Esophagus mucosa (tissue), 1 donor: ENCODE data around the gene ZBTB7C. TPM values are rescaled to one million over a fixed set of nuclear protein-coding genes. Genes with fewer than 3 reads are reported as not detected.

Experiments used
- ATAC-seq: fragments of 200-7000 bp; cut with Tn5 transposase; one replicate; pipeline ENCODE4 v1.9.1; 2020
- total RNA-seq: library from RNA; stranded (reverse); gene quantifications from one replicate; pipeline ENCODE4 v1.2.4, GENCODE V29; 2023
- donor health status: DM: yes; HTN: yes; CAD: no.

The ZBTB7C gene
- total RNA-seq, 1 donor from 2014 or later: 28.8 TPM

DNA sequence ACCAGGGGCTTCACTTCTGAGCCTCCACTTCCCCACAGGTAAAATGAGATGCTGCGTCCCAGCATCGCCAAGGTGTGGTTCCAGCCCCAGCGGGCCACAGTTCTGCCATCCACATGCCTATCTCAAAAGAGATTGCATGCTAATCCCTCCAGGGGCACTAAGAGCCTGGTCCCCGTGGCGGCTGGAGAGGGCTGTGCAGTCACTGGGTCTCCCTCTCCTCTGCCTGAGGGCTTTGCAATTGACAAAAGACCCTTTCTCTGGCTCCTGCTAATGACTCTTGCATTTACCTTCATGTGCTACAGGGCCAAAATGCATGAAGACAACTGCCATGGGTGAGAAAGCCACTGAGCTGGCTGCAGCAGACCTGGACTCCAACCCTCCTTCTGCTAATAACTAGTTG is 18.5 kb downstream of the ZBTB7C start:
- no peak for ATAC-seq

DNA sequence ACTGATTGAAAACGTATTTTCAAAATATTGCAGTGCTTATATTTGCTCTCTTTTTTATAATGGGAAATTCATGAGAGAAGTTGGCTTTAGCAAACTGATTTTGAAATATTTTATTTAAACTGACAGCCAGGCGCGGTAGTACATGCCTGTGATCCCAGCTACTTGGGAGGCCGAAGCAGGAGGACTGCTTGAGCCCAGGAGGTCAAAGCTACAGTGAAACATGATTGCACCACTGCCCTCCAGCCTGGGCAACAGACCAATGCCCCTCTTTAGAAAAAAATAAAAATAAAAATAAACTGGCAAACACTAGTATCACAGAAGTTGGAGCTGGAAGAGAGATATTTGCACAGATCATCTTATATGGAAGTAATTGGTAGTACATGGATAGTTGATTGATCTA is 20.7 kb downstream of the ZBTB7C start:
- no peak for ATAC-seq

DNA sequence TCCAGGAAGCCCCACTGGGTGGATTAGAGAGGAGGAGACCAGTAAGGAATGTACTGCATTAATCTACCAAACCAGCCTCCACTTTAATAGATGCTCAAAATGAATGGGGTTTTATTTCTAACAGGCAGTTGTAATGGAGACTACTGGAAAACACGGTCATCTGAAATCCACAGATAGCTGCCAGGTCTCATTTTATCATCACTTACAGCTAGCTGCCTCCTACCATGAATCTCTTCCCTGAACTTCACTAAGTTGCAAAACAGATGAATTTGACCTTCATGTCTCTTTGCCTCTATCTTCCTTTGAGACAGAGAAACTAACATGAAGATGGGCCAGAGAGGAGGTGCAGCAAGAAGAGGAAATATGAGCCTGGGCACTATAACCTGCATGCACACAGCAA is 21.9 kb downstream of the ZBTB7C start:
- ATAC-seq: no peak

DNA sequence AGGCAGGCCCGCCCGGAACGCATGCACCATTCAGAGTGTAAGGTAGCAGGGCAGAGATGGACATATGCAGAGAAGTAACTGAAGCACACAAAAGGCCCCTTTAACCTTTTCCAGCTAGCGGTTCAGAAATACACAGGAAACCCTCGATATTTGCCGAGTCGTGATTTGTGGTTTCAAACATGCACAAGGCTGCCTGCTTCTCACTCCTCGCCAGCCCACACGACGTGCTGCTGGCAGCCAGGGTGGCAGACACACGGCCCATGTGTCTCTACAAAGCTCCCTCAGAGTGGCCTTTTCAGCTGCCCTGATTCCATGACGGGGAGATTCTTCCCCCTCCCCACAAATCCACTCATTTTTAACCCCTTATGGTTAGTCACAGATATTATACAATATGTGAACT is 23.6 kb downstream of the ZBTB7C start:
- ATAC-seq: no peak

GRCh38 chr18:48376934-48377333 is 32.2 kb downstream of the ZBTB7C start:
- ATAC-seq: no peak

DNA sequence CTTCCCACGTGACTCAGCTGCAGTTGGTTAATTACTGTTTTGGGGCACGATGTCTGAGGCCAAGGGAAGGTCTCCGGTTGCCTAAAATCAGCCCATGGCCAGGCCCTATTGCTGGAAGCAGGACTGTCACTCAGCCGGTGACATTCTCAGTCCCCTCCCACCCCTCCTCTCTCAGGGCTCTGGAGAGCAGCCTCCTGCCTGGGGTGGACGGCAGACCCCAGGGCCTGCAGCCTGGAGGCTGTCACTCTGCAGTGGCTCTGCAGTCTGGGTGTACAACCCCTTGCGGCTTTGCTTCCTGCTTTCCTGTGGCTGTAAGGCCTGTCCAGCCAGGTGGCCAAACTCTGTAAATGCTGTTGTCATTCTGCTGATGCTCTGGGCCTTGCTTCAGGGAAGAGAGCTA is 32.8 kb downstream of the ZBTB7C start:
- no peak for ATAC-seq

GRCh38 chr18:48375150-48375800 is 33.9 kb downstream of the ZBTB7C start:
- ATAC-seq: peak; percentile 67

- peak; percentile 12 for ATAC-seq
Observed at GRCh38 chr18:48374423-48375149, 34.6 kb downstream of the ZBTB7C start.

- ATAC-seq: no peak
Observed at GRCh38 chr18:48371854-48372602, 37.2 kb downstream of the ZBTB7C start.

DNA sequence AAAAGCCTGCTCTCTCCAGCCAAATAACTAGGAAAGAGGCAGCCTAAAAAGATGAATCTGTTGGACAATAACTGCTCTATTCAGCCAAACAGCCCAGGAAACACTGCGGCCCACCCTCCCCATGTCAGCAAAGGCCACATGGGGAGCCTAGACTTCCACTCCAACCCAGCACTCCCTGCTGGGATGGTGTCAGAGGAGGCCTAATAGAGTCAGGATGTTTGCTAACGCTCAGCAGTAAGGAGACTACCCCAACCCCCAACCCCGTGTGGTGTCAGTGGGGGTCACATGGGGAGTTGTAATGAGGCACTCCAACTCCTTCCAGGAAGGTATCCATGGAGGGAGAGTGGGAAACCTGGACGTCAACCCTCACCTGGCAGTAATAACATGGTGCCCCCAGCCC is 41.6 kb downstream of the ZBTB7C start:
- ATAC-seq: no peak

DNA sequence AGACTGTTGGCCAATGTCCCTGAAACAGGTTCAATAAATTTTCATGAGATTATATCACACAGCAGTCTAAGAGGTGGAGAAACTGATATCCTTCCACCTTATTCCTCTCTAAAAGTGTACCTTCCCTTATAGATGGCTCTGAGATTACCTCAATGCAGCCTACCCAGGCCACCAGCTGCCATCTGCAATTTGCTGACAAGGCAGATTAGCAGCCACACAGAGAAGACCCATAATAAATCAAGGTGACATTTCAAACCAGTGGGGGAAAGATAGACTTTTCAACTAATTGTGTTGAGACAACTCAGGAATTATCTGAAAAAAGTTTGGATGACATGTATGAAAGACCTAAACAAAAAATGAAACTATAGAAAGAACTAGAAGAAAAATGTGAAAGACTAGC is 43.2 kb downstream of the ZBTB7C start:
- ATAC-seq: no peak

DNA sequence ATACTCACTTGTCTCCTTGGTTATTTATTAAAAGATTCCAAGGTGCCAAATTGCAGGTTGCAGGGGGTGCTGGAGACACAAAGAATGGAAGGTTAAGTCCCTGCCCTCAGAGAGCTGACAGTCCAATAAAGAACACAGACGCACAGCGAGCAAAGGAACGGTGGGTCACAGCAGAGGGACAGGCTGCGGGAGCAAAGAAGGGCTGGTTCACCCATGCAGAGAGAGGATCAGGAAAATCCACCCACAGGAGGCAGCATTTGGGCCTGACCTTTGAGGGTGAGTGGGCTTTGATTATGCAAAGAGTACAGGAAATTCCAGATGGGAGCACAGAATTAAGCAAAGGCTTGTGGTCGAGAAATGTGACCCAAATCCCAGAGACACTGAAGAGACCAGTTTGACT is 45.0 kb downstream of the ZBTB7C start:
- ATAC-seq: no peak

DNA sequence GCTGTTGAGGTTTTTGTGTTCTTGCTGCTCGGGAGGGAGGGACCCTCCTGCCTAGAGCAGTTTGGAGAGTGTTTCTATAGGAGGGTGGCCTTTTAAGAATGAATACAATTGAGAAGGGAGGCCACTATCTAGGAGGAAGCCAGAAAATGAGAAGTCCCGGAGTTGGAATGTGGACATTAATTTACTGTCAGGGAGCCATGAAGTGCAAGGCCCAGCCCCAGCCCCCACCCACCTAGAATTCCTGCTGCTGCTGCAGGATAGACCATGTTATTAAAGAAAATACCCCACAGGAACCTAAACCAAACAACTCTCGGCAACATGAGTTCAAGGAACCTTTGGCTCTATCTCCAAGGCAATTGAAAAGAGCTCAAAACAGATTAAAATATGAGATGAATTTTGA is 46.0 kb downstream of the ZBTB7C start:
- ATAC-seq: no peak

DNA sequence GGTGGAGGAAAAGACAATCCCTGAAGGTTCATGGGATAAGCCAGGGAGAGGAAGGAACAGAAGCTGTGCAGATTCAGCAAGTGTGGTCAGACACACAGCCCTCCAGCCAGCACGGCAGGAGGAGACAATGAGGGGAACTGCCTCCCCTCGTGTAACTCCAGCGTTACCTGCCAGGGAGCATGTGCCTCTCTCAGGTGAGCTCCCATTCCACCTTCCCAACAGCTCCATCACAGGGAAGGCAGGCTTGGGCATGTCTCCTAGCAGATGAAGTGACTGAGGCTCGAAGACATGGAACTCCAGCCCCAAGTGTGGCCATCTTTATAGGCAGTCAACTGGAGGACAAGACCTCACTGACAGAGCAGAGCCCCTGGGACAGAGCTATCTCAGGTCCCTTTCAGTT is 47.4 kb downstream of the ZBTB7C start:
- ATAC-seq: no peak

- no peak for ATAC-seq
Observed at GRCh38 chr18:48360376-48361021, 48.7 kb downstream of the ZBTB7C start.

DNA sequence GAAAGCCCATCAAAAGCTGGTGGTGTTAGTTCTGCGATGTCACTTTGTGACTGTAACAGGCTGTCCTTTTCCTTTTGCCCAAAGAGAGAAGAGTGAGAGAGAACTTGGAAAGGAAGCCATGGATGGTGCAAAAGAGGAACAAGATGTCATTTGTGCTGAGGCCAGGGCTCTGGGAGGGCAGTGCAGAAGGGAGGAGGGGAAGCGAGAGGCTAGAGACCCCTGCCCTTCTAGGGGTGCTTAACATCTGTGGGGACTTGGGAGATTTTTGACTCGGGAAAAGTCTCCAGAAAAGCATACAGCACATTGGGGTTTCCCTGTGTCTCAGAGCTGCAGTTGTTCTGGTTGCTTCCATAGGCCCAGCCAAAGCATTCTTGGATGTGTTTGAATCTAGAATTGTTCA is 49.6 kb downstream of the ZBTB7C start:
- ATAC-seq: no peak

- ATAC-seq: no peak
Observed at GRCh38 chr18:48358868-48359267, 50.3 kb downstream of the ZBTB7C start.

DNA sequence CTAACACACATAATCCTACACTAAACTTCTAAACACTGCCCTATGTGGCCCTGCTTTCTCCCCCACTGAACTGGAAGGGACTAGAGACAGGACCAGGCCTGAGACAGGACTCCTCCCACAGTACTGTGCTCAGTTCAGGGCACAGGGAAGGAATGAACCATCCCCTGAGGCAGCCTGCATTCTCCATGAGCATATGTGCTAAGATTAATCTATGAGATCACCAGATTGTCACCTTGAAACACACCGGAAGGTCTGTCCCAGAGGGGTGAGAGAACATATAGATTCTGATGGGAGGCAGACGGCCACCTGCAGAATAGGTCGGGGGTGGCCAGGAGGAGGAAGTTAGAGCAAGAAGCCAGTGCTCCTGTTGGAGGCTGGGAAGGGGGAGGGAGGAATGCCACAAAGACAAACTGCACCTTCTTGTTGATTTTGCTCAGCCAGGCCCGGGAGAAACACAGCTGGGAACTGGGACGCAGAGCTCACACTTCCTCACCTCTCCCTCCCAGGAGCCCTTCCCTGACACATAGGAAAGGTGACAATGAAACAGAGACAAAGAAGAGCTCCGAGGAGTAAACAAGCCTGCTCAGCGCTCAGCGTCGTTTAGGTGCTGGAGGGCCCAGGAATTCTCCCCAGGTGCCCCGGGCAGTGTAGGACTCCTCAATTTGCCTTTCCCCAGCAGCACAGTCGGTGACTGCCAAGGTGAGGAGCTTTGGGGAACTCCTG is 52.1 kb downstream of the ZBTB7C start:
- peak; percentile 85 for ATAC-seq

GRCh38 chr18:48356151-48356745 is 52.9 kb downstream of the ZBTB7C start:
- ATAC-seq: no peak

DNA sequence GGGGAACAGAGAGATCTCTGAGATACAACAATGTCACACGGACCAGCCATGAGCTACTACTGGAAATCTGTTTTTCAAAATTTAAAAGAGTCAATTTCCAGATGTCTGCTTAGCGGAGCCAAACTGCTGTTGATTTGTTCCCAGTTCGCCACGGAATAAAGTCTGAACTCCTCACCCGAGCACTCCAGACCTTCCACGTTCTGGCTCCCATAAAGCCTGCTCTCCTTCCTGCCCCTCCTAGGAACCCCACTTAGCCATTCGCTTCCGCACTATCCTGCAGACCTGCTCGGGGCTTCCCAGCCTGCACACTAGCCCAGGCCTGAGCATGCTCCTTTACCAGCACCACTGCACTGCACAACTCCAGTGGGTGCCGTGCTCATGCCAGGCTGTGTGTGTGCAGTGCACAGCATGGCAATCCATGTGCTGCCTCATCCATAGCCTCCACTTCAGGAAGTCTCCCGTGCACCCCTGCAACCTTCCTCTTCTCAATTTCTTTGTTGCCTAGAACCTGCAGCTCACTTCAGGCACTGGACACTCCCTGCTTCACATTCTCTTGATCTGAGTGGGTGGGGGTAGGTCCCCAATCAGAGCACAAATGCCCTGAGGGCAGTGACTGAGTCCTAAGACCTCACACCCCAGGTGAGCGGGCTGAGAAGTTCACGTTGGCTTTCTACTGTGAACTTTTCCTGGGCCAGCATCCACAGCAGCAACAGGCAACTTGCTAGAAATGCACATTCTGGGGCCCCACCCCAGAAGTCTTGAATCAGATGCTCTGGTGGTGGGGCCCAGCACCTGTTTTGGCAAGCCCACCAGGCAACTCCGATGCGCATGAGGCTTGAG is 53.7 kb downstream of the ZBTB7C start:
- ATAC-seq: no peak

DNA sequence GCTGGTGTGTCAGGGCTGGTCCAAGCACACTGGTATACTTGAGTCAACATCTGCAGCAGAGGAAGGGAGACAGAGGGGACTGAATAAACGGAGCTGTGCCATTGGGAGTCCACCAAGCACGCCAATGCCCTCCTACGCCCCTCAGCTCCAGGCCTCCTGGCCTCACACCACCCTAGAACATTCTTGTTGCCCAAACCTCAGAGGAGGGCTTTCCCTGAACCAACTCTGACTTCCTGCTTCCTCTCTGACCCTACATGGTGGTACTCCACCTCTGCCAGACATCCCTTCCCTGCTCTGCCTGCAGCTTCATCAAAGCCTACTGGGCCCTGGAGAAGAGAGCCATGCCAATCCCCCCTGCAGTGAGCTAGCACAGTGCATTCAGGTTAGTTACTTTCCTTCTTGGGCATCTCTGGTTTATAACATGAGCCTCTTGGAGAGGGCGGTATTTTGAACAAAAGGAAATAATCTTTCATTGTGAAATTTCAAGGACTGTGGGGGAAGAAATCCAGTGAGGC is 54.4 kb downstream of the ZBTB7C start:
- ATAC-seq: peak; percentile 18
